ENCODE results near the gene PYDC2.

GRCh38 chr3:191499307-191500080, 38.5 kb downstream of the PYDC2 start:
- TF ChIP-seq, protein P1, sequence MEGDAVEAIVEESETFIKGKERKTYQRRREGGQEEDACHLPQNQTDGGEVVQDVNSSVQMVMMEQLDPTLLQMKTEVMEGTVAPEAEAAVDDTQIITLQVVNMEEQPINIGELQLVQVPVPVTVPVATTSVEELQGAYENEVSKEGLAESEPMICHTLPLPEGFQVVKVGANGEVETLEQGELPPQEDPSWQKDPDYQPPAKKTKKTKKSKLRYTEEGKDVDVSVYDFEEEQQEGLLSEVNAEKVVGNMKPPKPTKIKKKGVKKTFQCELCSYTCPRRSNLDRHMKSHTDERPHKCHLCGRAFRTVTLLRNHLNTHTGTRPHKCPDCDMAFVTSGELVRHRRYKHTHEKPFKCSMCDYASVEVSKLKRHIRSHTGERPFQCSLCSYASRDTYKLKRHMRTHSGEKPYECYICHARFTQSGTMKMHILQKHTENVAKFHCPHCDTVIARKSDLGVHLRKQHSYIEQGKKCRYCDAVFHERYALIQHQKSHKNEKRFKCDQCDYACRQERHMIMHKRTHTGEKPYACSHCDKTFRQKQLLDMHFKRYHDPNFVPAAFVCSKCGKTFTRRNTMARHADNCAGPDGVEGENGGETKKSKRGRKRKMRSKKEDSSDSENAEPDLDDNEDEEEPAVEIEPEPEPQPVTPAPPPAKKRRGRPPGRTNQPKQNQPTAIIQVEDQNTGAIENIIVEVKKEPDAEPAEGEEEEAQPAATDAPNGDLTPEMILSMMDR (IDR thresholded peaks at IDR 0.05; ENCODE audit: insufficient read depth, low read length, poor library complexity, severe bottlenecking) = no peak
- no peak for TF ChIP-seq EZH2phosphoT487 (conservative IDR thresholded peaks at IDR 0.05; ENCODE audit: low read length)

Measured in SU-DHL-6 (cell line).